Stomach (tissue), 4 donors: ENCODE measurements around the gene OR5D13.

Experiments
- CTCF ChIP-seq, 7 experiments: fragments of 450-650 bp in 4 of 7; fragments of 200-600 bp in 3 of 7; sonication (generic) in 3 of 7; IDR thresholded peaks; one replicate each; pipeline ENCODE4 v1.5.1; 2016 to 2019; ENCODE audit warnings: antibody characterized with exemption in 7 of 7, control low read depth in 2 of 7, mild to moderate bottlenecking in 1 of 7
- EP300 ChIP-seq: sonication (generic); formaldehyde crosslinking; IDR thresholded peaks from one replicate; pipeline ENCODE4 v1.6.1; 2017; ENCODE audit warnings: antibody characterized with exemption

- no peak for TF ChIP-seq EP300
- no peak for TF ChIP-seq CTCF (IDR thresholded peaks at IDR 0.05)
Measured at GRCh38 chr11:55732936-55733335, 40.3 kb upstream of the OR5D13 start.
